ENCODE data around the gene BPIFB4.

GRCh38 chr20:33127422-33128097 is 48.1 kb downstream of the BPIFB4 start:
- no peak for TF ChIP-seq EZH2 (IDR thresholded peaks at IDR 0.05; ENCODE audit: borderline replicate concordance)
- TF ChIP-seq CTCF (IDR thresholded peaks at IDR 0.05; ENCODE audit: poor library complexity): no peak
- no peak for TF ChIP-seq EZH2phosphoT487 (IDR thresholded peaks at IDR 0.05; ENCODE audit: low read depth, severe bottlenecking, unreplicated experiment)

Measured in hepatocyte (in vitro differentiated cells).